Astrocyte of the spinal cord (primary cell): ENCODE data around the gene DNAAF9.
"Not testable (repeated sequence)": the region's sequence is repeated elsewhere in the genome, so short reads cannot be mapped to it uniquely, and the experiment has no call there.

ENCODE experiments used
- DNase-seq: peaks from one replicate; pipeline ENCODE4 v3.0.0; 2011; ENCODE audit warnings: low read depth, low spot score
- H3K4me3 ChIP-seq: 2 replicates; pipeline ENCODE4 v1.5.1; 2011; ENCODE audit warnings: low read depth, mild to moderate bottlenecking, low read length, moderate library complexity
- CTCF ChIP-seq: IDR thresholded peaks from 2 replicates; pipeline ENCODE4 v1.5.1; 2012; ENCODE audit warnings: low read depth, mild to moderate bottlenecking, low read length, inconsistent platforms
- in situ Hi-C: cut with HindIII; loops from 2 replicates; pipeline ENCODE4 v1.10.0; 2017; ENCODE audit warnings: low sequenced_read_pairs

Gene DNAAF9

GRCh38 chr20:3430376-3431069, 23.1 kb upstream of the DNAAF9 start:
- in situ Hi-C loops = no loop called here
- TF ChIP-seq CTCF = no peak
- DNase-seq = no peak
- H3K4me3 ChIP-seq = no peak overlapping the region

- H3K4me3 ChIP-seq, DNase-seq, in situ Hi-C loops: not testable (repeated sequence)
Measured at GRCh38 chr20:3426766-3427165, 19.3 kb upstream of the DNAAF9 start.

GRCh38 chr20:3423126-3423525, 15.7 kb upstream of the DNAAF9 start:
- in situ Hi-C loops = no loop called here
- no peak for DNase-seq
- no peak overlapping the region for H3K4me3 ChIP-seq
- TF ChIP-seq CTCF = no peak

GRCh38 chr20:3421985-3422384, 14.5 kb upstream of the DNAAF9 start:
- no peak for TF ChIP-seq CTCF
- DNase-seq = no peak
- H3K4me3 ChIP-seq = no peak overlapping the region
- in situ Hi-C loops = no loop called here

- in situ Hi-C loops = no loop called here
- H3K4me3 ChIP-seq = no peak overlapping the region
- peak; percentile 10 for DNase-seq
Measured at GRCh38 chr20:3420211-3420707, 12.8 kb upstream of the DNAAF9 start.

GRCh38 chr20:3418161-3418560, 10.7 kb upstream of the DNAAF9 start:
- DNase-seq, H3K4me3 ChIP-seq, in situ Hi-C loops: not testable (repeated sequence)

More at GRCh38 chr20:3420211-3420707, 12.8 kb upstream of the DNAAF9 start:
- no peak for TF ChIP-seq CTCF

GRCh38 chr20:3414122-3414521, 6.7 kb upstream of the DNAAF9 start:
- in situ Hi-C loops = no loop called here
- no peak overlapping the region for H3K4me3 ChIP-seq
- no peak for DNase-seq
- TF ChIP-seq CTCF = no peak
